Stimulated activated CD8-positive, alpha-beta memory T cell treated with anti-CD3 and anti-CD28 coated beads, Interleukin-4, amount 100 ng/mL, for 48 hours (primary cell): Measurements from ENCODE around the gene CYP3A5.
"Not testable (repeated sequence)": the region's sequence is repeated elsewhere in the genome, so short reads cannot be mapped to it uniquely, and the experiment has no call there.

Experiments used
- DNase-seq: peaks from one replicate; pipeline ENCODE4 v3.0.0-alpha.2; 2020

CYP3A5 gene

DNA sequence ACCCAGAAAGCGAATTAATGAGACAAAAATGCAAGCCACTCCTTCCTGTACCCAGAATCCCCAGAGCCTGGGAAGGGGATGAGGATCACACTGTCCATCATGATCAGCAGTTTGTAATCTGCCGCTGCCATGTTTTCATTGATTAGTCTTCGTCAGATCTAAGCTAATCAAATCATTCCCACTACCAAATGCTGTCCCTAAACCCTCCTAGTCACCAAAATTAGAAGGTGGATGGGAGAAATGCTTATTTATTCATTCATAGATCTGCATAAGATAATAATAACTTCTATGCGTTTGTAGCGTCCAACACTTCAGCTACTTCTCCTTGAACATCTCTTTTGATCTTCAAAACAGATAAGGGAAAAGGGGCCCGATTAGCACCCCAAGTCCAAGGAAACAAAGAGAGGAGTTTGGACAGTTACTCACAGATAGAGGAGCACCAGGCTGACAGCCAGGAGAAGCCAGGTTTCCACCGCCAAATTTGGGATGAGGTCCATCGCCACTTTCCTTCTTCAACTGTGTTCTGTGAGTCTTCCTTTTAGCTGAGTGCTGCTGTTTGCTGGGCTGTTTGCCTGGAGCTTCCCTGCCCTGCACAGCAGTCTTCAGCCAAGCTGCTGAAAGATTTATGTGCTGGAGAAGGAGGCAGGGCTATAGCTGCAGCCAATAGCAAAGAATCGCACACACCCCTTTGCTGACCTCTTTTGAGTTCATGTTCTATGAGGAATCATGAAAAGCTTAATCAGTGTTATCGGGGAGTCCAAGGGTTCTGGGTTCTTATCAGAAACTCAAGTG, at the start of gene CYP3A5:
CYP3A5 (minus strand) TSS at position 597 of the 792 bp plus-strand sequence; CDS start at position 497, 100 bp downstream.
- no peak for DNase-seq

DNA sequence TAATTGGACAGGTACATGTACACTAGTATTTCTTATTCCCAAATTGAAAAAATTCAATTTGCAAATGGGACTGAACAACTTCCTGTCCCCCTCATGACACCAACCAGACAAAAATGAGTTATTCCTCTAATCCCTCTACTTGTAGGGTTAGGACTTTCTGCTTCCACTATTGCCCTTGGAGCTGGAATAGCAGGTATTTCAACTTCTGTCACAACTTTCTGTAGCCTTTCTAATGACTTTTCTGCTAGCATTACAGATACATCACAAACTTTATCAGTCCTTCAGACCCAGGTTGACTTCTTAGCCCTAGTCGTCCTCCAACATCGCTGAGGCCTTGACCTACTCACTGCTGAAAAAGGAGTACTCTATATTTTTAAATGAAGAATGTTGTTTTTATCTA, 48.8 kb upstream of the CYP3A5 start:
- no peak for DNase-seq

DNA sequence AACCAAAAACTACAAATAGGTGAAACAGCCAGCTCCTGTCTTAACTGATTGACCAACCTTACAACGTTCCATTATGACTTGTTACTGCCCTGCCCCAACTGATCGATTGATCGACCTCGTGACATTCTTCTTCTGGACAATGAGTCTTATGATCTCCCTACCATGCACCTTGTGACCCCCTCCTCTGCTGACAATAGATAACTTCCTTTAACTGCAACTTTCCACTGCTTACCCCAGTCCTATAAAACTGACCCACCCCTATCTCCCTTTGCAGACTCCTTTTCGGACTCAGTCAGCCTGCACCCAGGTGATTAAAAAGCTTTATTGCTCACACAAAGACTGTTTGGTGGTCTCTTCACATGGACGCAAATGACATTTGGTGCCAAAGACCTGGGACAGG, 43.4 kb upstream of the CYP3A5 start:
- not testable (repeated sequence) for DNase-seq

DNA sequence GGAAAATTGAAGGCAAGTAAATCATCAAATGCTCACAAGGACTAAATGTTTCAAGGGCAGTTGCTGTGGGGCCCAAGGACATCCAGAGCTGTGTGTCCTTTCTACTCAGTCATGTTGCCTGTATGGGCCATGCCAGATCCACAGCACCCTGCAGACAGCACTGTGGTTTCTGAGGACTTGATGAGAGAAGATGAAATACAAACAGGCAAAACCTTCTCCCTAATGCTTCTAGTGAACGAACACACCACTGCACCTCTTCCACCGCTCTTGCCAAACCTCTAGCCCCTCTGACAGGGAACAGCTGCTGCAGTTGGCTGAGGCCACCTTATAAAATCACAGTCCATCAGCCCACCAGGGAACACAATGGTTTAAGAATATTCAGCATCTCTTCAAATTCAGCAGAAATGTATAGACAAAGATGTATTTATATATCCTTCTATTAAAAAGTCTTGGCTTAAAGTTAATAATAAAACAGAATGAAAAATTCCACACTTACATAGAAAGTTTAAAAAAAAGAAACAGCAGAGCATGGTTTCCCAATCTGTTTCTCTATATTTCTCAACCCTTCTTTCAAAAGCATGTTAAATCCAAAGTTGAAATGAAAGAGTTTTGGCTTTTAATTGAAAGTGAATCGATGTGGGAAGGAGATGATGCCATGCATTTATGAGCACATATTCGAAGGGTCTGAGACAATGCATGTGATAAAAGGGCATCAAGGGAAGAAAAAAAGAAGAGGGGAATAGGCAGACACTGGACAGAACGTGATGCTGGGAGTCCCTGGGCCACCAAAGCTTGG, 41.2 kb upstream of the CYP3A5 start:
- no peak for DNase-seq

DNA sequence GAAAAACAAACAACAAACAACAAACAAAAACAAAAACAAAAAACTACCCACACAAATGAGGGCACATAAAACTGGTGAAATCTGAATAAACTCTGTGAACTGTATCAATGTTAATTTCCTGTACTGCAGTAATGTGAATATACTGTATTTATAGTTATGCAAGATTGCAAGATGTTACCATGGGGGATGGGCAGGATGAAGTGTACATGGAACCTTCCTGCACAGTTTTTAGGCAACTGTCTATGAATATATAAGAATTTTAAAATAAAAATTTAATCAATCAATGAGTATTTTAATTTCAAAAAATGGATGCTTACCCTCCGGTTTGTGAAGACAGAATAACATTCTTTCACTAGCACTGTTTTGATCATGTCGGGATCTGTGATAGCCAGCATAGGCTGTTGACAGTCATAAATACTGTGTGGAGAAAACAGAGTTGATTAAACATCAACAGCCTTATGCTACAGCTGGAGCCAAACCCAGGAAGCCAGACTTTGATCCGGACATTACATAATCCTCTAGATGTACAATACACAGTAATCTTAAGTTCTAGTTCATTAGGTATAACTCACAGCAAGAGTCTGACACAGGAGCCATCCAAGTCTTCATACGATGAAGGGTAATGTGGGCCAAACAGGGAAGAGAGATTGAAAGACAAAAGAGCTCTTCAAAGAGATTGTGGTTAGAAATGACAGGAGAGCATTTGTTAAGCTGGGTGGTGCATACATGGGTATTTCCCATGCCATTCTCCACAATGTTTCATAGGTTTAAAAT, 40.4 kb upstream of the CYP3A5 start:
- no peak for DNase-seq

DNA sequence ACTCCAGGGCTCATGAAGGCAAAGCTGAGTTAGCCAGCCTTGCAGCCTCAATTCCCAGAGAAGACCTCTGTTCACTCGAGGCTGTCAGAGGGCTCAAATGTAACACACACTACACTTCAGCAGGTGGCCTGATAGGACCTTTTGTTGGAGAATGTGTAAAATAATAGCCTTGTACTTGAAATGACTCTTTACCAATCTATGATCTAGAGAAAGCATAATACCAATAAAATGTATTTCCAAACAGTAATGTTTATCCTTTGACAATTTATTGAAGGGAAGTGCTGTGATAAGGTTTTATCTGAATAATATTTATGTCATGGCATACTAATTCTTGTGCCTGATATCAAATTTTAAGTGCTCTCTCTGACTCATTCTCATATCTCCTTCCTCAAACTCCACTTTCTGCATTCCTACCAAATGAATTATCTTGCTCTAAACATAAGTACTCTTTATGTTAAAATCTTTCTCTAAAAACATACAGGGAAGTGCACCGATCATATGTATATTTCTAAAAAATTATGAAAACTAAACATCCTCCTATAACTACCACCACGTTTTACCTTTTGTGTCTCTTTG, 34.3 kb upstream of the CYP3A5 start:
- DNase-seq = no peak

DNA sequence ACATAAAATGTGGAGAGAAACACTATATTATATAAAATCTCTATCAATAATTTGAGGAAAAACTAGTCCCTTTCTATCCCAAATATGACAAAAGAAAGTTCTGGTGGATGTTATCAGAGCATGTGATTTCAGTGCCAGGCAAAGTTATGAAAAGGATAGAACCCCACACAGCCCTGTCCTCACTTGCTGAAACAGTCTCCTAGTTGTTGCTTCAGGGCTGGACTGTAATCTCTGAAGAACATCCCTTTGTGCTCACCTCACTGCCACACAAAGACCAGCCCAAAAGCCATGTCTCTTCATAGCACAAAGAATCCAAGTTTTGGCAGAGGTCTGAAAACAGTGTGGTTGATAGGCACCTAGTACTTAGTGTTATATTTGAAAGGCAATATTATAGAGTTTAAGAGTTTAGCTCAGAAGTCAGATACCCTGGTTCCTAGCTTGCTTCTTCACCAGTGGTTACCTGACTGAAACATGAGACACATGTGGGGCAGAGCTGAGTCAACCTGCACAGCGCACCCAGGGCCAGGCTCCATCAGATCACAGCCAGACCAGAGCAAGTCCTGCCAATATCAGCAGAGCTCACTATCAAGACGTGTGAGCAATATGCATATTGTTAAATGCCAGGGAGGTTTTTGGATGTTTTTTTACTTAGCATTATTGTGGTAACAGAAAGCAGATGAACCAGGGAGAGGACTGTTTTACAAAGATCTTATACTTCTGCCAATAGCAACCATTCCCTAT, 30.2 kb upstream of the CYP3A5 start:
- no peak for DNase-seq

DNA sequence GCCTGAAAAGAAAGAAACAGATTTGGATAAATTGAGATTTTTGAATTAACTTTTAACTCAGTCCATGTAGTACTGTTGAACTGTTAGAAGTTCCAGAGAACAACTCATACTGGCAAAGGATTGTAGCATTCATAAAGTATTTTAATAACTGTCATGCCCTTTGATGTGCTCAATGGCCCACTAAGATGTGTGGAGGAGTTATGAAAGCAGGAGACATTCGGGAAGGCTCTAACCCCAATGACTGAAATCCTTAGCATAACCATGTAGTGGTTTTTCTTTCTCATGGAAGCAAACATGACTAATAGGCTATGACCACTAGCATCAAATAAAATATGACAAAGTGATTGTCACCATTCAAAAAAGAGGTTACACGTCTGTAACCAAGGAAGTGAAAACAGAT, 29.5 kb upstream of the CYP3A5 start:
- no peak for DNase-seq

DNA sequence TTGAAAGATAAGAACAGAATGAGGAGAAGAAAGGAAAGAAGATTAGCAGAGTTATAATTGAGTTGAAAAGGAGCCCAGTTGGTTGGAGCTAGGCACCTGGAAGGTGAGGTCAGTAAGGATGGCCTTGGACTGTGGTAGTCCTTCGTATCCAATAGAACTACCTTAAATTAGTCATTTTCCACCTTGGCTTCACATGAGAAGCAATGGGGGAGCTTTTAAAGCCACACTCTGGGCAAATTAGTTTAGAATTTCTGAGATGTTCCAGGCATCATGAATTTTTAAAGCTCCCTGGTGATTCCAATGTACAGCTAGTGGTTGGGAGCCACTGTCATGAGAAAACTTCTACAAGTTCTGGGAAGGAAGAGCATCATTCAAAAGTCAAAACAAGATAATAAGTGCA, 27.3 kb upstream of the CYP3A5 start:
- DNase-seq = no peak

DNA sequence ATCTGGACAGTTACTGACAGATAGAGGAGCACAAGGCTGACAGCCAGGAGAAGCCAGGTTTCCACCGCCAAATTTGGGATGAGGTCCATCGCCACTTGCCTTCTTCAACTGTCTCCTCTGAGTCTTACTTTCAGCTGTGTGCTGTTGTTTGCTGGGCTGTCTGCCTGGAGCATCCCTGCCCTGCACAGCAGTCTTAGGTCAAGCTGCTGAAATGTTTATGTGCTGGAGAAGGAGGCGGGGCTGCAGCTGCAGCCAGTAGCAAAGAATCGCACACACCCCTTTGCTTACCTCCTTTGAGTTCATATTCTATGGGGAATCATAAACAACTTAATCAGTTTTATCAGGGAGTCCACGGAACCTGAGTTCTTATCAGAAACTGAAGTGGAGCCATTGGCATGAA, 20.1 kb upstream of the CYP3A5 start:
- DNase-seq = no peak

DNA sequence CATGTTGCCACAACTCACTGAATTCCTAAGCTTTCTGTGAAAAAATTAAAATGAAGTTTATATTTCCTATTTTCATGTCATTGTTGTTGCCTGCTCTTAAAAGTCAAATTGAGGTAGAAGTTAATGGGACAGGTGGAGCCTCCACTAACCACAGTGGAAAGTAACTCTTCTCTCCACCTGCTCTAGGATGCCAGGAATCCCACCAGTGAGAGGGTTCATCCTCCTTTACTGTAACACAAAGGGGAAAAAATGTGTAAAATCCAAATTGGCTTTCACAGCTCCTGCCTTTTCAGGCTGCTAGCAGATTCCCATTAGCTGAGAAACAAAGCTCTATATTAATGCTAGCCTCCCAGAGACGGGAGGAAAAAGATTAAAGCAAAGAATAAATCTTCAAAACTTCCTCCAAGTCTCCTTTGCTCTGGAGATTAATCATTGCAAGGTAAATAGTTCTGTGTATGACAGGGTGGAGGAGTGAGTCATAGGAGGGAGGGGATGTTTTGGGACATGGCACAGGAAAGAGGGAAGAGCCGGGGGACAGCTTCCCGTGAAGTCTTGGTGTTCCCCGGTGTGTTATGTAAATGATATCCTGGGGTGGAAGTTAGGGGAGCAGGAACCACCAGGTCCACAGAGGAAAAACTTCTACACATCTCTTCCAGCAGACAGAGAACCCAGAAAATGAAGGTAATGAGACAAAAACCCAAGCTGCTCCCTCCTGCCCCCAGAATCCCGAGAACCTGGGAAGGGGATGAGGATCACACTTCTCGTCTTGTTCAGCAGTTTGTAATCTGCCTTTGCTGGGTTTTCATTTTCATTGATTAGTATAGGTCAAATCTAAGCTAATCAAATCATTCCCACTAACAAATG, 19.3 kb upstream of the CYP3A5 start:
- not testable (repeated sequence) for DNase-seq

DNA sequence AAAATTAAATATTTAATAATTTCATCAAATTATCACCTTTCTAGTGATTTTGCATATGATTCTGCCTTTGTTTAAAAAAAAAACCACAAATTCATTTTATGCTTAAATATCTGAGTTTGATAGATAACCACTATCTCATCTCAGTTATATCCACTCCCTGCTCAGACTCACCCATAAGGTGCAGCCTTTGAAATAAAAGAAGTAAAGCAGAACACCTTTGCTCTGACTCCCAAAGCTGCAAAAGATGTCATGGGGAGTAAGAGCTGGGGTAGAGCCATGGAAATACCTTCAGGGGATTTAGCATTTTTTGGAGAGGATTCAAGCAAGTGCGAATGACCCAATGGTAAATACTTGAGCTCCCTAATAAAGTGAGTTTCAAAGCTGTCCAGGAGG, 15.1 kb upstream of the CYP3A5 start:
- no peak for DNase-seq

DNA sequence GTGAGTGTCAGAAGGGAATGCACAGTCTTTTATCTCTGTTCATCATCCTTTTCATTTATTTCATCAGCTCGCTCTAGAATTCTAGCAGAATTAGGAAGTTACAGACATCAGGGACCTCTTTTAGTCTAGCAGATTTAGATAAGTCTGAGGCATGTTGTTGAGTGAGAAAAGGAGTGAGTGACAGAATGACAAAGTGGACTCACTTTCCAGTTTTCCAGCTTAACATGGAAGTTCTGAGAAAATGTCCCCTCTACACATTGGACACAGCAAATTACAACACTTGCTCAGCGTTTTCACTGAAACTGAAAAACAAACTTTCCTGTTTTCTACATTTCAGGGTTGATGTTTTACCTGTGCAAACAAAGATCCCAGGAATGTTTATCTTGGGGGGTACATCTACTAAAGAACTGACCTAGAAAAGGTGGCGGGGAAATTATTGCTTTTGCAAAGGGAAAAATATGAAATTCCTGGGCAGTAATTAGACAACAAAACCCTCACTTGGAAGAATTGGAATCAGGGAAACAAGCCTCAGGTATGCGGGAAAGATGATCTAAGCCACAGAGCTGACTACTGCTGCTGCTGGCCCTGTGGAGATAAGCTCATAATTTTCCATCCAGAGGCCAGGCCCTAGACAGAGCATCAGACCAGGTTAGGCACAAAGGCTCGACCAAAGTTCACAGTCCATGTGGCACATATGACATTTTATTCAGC, 14.6 kb upstream of the CYP3A5 start:
- no peak for DNase-seq

DNA sequence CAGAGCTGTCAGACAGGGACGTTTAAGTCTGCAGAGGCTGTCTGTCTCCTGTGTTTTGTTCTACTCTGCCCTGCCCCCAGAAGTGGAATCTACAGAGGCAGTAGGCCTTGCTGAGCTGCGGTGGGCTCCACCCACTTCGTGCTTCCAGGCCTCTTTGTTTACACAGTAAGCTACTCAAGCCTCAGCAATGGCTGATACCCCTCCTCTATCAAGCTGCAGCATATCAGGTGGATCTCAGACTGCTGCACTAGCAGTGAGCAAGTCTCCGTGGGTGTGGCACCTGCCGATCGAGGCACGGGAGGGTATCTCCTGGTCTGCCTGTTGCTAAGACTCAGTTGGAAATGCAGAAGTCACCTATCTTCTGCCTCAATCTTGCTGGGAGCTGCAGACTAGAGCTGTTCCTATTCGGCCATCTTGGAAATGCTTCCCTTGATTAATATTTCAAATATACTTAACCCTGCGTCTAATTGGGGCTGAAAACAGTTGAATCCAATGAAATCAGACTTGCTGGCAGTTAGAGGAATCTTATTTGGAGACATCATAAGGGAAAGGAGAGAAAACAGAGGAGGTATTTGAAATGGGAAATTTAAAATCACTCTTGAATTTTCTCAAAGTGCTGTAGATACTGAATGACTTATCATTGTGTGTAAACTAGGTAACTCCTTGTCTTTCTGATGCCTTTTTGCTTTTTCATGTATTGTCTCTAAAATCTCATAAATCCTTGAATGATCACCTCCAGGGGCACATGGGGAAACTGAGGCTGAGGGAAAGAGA, 13.8 kb upstream of the CYP3A5 start:
- no peak for DNase-seq

DNA sequence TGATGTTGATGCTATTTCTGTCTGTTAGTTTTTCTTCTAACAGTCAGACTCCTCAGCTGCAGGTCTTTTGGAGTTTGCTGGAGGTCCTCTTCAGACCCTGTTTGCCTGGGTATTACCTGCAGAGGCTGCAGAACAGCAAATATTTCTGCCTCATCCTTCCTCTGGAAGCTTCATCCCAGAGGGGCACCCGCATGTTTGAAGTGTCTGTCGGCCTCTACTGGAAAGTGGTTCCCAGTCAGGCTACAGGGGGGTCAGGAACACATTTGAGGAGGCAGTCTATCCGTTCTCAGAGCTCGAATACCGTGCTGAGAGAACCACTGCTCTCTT, 13.3 kb upstream of the CYP3A5 start:
- DNase-seq = no peak

DNA sequence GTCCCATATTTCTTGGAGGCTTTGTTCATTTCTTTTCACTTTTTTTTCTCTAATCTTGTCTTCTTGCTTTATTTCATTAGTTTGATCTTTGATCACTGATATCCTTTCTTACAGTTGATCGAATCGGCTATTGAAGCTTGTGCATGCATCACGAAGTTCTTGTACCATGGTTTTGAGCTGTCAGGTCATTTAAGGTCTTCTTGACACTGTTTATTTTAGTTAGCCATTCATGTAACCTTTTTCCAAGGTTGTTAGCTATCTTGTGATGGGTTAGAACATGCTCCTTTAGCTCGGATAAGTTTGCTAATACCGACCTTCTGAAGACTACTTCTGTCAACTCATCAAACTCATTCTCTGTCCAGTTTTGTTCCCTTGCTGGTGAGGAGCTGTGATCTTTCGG, 12.8 kb upstream of the CYP3A5 start:
- not testable (repeated sequence) for DNase-seq

DNA sequence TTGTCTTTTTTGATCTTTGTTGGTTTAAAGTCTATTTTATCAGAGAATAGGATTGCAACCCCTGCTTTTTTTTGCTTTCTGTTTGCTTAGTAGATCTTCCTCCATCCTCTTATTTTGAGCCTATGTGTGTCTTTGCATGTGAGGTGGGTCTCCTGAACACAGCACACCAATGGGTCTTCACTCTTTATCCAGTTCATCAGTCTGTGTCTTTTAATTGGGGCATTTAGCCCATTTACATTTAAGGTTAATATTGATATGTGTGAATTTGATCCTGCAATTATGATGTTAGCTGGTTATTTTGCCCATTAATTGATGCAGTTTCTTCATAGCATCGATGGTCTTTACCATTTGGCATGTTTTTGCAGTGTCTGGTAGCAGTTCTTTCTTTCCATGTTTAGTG, 11.9 kb upstream of the CYP3A5 start:
- not testable (repeated sequence) for DNase-seq

DNA sequence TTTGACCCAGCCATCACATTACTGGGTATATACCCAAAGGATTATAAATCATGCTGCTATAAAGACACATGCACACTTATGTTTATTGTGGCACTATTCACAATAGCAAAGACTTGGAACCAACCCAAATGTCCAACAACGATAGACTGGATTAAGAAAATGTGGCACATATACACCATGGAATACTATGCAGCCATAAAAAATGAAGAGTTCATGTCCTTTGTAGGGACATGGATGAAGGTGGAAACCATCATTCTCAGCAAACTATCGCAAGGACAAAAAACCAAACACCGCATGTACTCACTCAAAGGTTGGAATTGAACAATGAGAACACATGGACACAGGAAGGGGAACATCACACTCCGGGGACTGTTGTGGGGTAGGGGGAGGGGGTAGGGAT, 11.1 kb upstream of the CYP3A5 start:
- DNase-seq = not testable (repeated sequence)

DNA sequence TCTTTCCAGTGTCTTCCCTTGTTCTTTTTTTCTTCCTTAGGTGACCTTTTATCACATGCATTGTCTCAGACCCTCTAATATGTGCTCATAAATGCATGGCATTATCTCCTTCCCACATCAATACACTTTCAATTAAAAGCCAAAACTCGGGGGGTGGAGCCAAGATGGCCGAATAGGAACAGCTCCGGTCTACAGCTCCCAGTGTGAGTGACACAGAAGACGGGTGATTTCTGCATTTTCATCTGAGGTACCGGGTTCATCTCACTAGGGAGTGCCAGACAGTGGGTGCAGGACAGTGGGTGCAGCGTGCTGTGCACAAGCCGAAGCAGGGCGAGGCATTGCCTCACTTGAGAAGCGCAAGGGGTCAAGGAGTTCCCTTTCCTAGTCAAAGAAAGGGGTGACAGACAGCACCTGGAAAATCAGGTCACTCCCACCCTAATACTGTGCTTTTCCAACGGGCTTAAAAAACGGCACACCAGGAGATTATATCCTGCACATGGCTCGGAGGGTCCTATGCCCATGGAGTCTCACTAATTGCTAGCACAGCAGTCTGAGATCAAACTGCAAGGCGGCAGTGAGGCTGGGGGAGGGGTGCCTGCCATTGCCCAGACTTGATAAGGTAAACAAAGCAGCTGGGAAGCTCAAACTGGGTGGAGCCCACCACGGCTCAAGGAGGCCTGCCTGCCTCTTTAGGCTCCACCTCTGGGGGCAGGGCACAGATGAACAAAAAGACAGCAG, 6.2 kb upstream of the CYP3A5 start:
- DNase-seq = not testable (repeated sequence)
